ENCODE results near the gene CPA1.

CPA1 gene

DNA sequence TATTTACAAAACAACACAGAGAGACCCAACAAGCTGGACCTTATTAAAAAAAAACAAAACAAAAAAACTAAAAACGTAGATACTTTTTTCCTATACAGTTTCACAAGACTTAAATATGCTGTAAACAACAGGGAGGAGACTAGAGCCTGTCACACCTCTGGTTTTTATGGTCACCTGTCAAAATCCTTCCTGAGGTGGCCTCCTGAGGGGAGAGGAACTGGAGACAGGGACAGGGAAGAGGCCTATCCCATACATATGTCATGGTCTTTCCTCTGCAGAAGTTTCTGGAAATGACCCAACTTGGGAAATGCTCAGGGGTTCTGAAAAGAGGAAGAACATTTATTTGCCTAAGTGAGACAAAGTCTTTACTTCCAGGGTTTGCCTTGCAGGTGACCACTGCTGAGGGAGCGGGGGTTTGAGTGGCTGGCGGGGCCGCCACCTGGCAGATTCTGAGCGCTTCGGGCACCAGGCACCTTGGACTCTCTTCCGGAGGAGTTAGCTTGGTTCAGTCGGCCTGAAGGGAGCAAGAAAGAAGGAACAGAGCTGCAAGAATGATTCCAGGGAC is 18.3 kb downstream of the CPA1 start:
- TF ChIP-seq TEAD4 (IDR thresholded peaks at IDR 0.05) (no peak), CEBPB (IDR thresholded peaks at IDR 0.05) (no peak), ZBTB7A (IDR thresholded peaks at IDR 0.05; ENCODE audit: low read depth) (no peak), NFIC (IDR thresholded peaks at IDR 0.05) (no peak), TCF12 (IDR thresholded peaks at IDR 0.05; ENCODE audit: low read depth) (no peak), CREB1 (IDR thresholded peaks at IDR 0.05; ENCODE audit: low read depth) (no peak), EP300 (IDR thresholded peaks at IDR 0.05; ENCODE audit: borderline replicate concordance) (no peak), EGR1 (IDR thresholded peaks at IDR 0.05) (no peak), YY1 (IDR thresholded peaks at IDR 0.05; ENCODE audit: low read depth) (no peak), RAD21 (IDR thresholded peaks at IDR 0.05; ENCODE audit: low read depth) (no peak), TAF1 (IDR thresholded peaks at IDR 0.05; ENCODE audit: low read depth) (no peak), FOXM1 (IDR thresholded peaks at IDR 0.05; ENCODE audit: borderline replicate concordance, low read depth) (no peak)
- TF ChIP-seq, protein P1, sequence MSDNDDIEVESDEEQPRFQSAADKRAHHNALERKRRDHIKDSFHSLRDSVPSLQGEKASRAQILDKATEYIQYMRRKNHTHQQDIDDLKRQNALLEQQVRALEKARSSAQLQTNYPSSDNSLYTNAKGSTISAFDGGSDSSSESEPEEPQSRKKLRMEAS (IDR thresholded peaks at IDR 0.05) = no peak
- TF ChIP-seq, protein P2, sequence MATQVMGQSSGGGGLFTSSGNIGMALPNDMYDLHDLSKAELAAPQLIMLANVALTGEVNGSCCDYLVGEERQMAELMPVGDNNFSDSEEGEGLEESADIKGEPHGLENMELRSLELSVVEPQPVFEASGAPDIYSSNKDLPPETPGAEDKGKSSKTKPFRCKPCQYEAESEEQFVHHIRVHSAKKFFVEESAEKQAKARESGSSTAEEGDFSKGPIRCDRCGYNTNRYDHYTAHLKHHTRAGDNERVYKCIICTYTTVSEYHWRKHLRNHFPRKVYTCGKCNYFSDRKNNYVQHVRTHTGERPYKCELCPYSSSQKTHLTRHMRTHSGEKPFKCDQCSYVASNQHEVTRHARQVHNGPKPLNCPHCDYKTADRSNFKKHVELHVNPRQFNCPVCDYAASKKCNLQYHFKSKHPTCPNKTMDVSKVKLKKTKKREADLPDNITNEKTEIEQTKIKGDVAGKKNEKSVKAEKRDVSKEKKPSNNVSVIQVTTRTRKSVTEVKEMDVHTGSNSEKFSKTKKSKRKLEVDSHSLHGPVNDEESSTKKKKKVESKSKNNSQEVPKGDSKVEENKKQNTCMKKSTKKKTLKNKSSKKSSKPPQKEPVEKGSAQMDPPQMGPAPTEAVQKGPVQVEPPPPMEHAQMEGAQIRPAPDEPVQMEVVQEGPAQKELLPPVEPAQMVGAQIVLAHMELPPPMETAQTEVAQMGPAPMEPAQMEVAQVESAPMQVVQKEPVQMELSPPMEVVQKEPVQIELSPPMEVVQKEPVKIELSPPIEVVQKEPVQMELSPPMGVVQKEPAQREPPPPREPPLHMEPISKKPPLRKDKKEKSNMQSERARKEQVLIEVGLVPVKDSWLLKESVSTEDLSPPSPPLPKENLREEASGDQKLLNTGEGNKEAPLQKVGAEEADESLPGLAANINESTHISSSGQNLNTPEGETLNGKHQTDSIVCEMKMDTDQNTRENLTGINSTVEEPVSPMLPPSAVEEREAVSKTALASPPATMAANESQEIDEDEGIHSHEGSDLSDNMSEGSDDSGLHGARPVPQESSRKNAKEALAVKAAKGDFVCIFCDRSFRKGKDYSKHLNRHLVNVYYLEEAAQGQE (IDR thresholded peaks at IDR 0.05; ENCODE audit: low read depth) = no peak
- TF ChIP-seq, protein P3, sequence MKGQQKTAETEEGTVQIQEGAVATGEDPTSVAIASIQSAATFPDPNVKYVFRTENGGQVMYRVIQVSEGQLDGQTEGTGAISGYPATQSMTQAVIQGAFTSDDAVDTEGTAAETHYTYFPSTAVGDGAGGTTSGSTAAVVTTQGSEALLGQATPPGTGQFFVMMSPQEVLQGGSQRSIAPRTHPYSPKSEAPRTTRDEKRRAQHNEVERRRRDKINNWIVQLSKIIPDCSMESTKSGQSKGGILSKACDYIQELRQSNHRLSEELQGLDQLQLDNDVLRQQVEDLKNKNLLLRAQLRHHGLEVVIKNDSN (IDR thresholded peaks at IDR 0.05) = no peak

DNA sequence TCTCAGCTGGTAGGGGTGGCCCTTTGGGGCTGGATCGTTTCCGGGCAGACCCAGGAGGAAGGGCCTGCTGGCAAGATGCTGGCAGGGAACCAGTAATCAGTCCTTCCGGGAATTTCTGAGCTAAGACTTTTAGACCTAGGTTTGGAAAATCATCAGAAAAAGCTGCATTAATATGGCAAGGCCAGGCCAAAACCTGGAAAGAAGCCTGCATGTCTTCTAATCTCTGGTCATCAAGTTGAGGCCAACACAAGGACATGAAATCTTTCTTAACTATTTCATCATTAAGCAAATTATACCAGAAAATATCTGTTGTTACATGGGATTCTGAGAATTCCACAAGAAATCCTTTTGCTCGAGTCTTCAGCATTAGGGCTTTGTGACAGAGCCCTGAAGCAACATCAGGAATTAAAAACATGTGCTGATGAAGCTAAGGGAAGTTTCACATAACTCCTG is 19.9 kb downstream of the CPA1 start:
- no peak for TF ChIP-seq TAF1 (IDR thresholded peaks at IDR 0.05; ENCODE audit: low read depth)
- TF ChIP-seq, protein P3 (IDR thresholded peaks at IDR 0.05) = no peak
- no peak for TF ChIP-seq ZBTB7A (IDR thresholded peaks at IDR 0.05; ENCODE audit: low read depth)
- TF ChIP-seq TEAD4 (IDR thresholded peaks at IDR 0.05) = no peak
- TF ChIP-seq CREB1 (IDR thresholded peaks at IDR 0.05; ENCODE audit: low read depth) = no peak
- no peak for TF ChIP-seq FOXM1 (IDR thresholded peaks at IDR 0.05; ENCODE audit: borderline replicate concordance, low read depth)
- no peak for TF ChIP-seq YY1 (IDR thresholded peaks at IDR 0.05; ENCODE audit: low read depth)
- TF ChIP-seq CEBPB (IDR thresholded peaks at IDR 0.05) = no peak
- TF ChIP-seq TCF12 (IDR thresholded peaks at IDR 0.05; ENCODE audit: low read depth) = no peak

DNA sequence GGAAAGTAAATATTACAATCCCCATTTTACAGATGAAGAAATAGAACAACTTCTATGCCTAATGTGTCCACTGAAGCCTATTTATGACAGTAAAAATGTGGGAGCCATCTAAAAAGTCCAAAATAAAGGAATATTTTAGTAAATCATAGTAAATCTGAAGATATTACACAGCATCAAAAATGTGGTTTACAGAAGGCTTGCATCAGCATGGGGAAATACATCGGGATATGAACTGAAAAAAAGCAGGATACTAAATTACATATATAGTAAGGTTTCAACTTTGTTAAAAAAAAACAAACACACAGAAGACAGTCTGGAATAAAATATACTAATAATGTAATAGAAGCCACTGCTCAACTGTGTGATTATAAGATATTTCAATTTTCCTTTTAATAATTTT is 20.8 kb downstream of the CPA1 start:
- TF ChIP-seq CREB1 (IDR thresholded peaks at IDR 0.05; ENCODE audit: low read depth) (no peak), CEBPB (IDR thresholded peaks at IDR 0.05) (no peak), EGR1 (IDR thresholded peaks at IDR 0.05) (no peak), RAD21 (IDR thresholded peaks at IDR 0.05; ENCODE audit: low read depth) (no peak), NFIC (IDR thresholded peaks at IDR 0.05) (no peak), YY1 (IDR thresholded peaks at IDR 0.05; ENCODE audit: low read depth) (no peak), FOXM1 (IDR thresholded peaks at IDR 0.05; ENCODE audit: borderline replicate concordance, low read depth) (no peak), TAF1 (IDR thresholded peaks at IDR 0.05; ENCODE audit: low read depth) (no peak), TCF12 (IDR thresholded peaks at IDR 0.05; ENCODE audit: low read depth) (no peak), TEAD4 (IDR thresholded peaks at IDR 0.05) (no peak), EP300 (IDR thresholded peaks at IDR 0.05; ENCODE audit: borderline replicate concordance) (no peak), ZBTB7A (IDR thresholded peaks at IDR 0.05; ENCODE audit: low read depth) (no peak)
- TF ChIP-seq, protein P3 (IDR thresholded peaks at IDR 0.05) = no peak
- TF ChIP-seq, protein P2 (IDR thresholded peaks at IDR 0.05; ENCODE audit: low read depth) = no peak
- TF ChIP-seq, protein P1 (IDR thresholded peaks at IDR 0.05) = no peak

DNA sequence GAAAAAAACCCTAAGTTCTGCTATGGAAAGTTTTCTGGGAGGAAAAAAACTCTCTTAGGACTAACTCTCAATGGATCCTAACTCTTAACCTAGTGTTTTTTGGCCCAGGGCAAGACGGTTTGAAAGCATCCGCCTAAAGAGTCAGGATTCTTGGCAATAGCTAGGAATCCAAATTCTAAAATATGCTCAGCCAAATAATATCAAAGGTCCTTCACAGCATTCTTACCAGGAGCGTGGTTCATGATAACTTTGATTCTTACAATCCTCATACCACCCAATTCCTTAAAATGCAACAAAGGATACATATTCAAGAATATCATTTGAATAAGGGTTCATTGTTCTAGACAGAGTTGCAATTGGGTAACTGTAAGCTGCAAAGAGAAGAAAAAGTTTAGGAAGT is 21.3 kb downstream of the CPA1 start:
- no peak for TF ChIP-seq NFIC (IDR thresholded peaks at IDR 0.05)
- TF ChIP-seq YY1 (IDR thresholded peaks at IDR 0.05; ENCODE audit: low read depth) = no peak
- TF ChIP-seq, protein P2 (IDR thresholded peaks at IDR 0.05; ENCODE audit: low read depth) = no peak
- no peak for TF ChIP-seq FOXM1 (IDR thresholded peaks at IDR 0.05; ENCODE audit: borderline replicate concordance, low read depth)
- TF ChIP-seq CEBPB (IDR thresholded peaks at IDR 0.05) = no peak
- no peak for TF ChIP-seq TCF12 (IDR thresholded peaks at IDR 0.05; ENCODE audit: low read depth)
- TF ChIP-seq EP300 (IDR thresholded peaks at IDR 0.05; ENCODE audit: borderline replicate concordance) = no peak
- TF ChIP-seq TAF1 (IDR thresholded peaks at IDR 0.05; ENCODE audit: low read depth) = no peak
- no peak for TF ChIP-seq CREB1 (IDR thresholded peaks at IDR 0.05; ENCODE audit: low read depth)
- TF ChIP-seq, protein P1 (IDR thresholded peaks at IDR 0.05) = no peak
- no peak for TF ChIP-seq ZBTB7A (IDR thresholded peaks at IDR 0.05; ENCODE audit: low read depth)
- no peak for TF ChIP-seq RAD21 (IDR thresholded peaks at IDR 0.05; ENCODE audit: low read depth)
- no peak for TF ChIP-seq TEAD4 (IDR thresholded peaks at IDR 0.05)
- TF ChIP-seq, protein P3 (IDR thresholded peaks at IDR 0.05) = no peak
